GM12875 (cell line): ENCODE measurements around the gene SERGEF.

Source experiments
- H3K4me3 ChIP-seq: one replicate; pipeline ENCODE4 v1.5.1; 2011; ENCODE audit warnings: low read depth, low read length, control low read depth
- TF ChIP-seq, protein P1 (sequence below): IDR thresholded peaks from 2 replicates; pipeline ENCODE4 v1.5.1; 2011; ENCODE audit warnings: low read depth, mild to moderate bottlenecking, control low read depth, inconsistent platforms, low read length, moderate library complexity, borderline replicate concordance; ENCODE audit not compliant: insufficient read depth

Gene SERGEF

DNA sequence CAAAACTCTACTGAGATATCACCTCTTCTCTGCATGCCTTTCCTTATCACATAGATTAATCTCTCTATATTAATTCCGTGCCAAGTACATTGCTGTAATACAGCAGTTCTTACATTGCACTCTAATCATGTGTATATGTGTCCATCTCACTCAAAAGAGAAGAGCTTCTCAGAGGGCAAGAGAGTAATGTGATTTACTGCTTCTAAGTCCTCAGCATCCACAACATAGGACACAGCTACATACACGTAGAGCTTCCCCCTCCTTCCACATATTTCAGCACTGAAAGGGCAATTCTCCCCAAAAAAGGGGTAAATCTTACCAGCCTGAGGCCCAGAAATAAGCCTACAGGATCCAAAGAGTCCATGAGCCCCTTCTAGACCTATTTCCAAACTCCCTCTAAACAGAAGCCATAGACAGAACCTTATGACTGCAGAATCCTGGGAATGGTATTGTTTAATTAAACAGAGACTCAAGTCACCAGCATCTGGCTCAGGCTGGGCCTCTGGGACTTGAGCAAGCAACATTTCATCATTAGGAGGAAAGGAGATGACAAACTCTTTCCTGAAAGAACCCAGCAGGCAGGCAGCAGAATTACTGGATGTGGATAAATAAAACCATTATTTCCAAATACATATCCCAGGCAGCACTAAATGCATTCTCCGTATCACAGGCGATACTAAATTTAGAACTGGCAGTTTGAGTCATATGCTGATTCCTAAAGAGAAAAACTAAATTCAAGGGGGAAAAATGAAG lies 191.0 kb downstream of the SERGEF start:
- TF ChIP-seq, protein P1, sequence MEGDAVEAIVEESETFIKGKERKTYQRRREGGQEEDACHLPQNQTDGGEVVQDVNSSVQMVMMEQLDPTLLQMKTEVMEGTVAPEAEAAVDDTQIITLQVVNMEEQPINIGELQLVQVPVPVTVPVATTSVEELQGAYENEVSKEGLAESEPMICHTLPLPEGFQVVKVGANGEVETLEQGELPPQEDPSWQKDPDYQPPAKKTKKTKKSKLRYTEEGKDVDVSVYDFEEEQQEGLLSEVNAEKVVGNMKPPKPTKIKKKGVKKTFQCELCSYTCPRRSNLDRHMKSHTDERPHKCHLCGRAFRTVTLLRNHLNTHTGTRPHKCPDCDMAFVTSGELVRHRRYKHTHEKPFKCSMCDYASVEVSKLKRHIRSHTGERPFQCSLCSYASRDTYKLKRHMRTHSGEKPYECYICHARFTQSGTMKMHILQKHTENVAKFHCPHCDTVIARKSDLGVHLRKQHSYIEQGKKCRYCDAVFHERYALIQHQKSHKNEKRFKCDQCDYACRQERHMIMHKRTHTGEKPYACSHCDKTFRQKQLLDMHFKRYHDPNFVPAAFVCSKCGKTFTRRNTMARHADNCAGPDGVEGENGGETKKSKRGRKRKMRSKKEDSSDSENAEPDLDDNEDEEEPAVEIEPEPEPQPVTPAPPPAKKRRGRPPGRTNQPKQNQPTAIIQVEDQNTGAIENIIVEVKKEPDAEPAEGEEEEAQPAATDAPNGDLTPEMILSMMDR, result no peak
- no peak overlapping the region for H3K4me3 ChIP-seq

DNA sequence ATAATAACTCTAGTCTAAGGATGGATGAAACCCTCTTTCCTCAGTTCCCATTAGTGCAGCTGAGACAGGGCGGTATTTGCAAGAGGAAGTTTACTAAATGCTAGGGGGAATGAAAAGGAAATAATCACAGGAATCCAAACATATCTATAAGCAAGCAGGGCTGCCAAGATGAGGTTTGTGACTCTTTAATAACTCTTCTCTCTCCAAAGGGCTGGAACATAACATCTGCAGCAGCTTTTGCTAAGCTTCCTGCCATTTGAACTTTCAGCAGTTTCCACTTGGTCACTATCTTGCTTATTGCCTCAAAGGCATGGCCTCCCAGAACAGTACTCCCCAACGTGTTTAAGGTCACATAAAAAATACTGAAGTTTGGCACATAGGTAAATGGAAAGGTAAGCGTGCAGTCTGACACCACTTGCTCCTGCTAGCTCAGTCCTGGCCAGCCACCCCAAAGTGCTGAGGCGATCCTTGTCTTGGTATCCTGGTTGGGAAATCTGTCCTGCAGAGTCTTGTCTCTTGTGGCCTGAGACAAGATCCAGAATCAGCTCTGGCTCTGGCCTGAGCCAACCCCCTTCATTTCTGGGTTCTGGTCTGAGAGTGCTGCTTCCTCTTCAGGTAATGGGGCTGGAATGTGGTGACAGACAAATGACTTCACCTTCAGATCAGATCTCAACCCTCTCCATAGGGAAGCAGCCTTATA lies 196.5 kb downstream of the SERGEF start:
- H3K4me3 ChIP-seq, result no peak overlapping the region
- TF ChIP-seq, protein P1, result no peak

DNA sequence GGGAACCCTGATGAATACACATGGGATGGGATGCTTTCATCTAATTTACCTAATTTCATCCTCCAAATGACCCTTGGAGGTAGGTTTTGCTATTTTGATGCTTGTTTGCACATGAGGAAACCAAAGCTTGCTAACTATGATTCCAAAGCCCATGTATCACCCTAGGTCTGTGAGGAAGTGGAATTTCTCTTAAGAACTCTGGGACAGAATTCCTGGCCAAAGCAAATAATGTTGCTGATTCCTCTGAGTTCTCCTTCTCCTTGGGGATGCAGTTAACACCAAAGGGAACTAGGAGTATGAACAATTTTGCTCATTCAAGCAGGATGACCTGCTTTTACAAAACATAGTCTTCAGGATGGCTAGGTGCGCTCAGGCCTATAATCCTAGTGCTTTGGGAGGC lies 198.3 kb downstream of the SERGEF start:
- H3K4me3 ChIP-seq, result no peak overlapping the region
- TF ChIP-seq, protein P1, result no peak

DNA sequence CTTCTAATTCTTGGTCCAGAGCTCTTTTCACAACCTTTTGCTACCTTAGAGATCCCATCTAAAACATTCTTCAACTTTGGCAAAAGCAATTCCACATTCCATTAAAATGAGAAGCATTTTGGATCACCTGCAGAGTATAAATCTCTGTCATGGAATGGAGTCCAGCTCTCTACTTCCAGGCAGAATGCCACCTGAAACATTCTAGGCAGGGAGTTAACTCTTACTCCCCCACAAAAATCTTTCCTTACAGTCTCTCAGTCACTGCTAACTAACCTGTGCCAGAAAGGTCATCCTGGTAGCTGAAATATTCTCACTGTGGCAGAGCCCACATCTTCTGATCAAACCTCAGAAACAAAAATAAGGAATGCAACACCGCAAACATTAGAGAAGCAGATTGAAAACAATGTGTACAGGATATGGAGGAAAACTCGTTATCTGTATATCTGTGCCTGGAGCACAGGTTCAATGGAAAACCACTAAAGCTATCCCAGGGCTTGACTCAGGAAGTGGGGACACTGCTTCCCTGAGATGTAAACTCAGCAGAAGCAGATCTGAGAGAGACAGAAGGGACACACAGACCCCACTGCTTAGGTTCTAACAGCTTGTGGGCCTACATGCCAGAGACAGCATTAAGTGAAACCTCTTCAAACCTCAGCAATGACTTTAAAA lies 199.3 kb downstream of the SERGEF start:
- H3K4me3 ChIP-seq, result no peak overlapping the region
- TF ChIP-seq, protein P1, result no peak

DNA sequence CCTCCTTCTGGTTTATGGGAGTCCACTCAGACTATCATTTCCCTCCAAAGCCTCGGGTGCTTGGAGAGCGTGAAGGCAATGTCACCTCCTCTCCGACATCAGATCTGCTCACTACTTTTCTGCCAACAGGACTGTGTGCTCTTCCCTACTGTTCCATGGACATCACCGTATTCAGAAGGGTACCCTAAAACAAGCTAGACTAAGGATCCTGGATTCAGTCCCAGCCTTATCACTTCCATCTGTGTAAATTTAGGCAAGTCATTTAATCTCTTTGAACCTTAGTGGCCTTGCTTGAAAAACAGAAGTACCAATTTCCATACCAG lies 200.0 kb downstream of the SERGEF start:
- H3K4me3 ChIP-seq, result no peak overlapping the region
- TF ChIP-seq, protein P1, result no peak

DNA sequence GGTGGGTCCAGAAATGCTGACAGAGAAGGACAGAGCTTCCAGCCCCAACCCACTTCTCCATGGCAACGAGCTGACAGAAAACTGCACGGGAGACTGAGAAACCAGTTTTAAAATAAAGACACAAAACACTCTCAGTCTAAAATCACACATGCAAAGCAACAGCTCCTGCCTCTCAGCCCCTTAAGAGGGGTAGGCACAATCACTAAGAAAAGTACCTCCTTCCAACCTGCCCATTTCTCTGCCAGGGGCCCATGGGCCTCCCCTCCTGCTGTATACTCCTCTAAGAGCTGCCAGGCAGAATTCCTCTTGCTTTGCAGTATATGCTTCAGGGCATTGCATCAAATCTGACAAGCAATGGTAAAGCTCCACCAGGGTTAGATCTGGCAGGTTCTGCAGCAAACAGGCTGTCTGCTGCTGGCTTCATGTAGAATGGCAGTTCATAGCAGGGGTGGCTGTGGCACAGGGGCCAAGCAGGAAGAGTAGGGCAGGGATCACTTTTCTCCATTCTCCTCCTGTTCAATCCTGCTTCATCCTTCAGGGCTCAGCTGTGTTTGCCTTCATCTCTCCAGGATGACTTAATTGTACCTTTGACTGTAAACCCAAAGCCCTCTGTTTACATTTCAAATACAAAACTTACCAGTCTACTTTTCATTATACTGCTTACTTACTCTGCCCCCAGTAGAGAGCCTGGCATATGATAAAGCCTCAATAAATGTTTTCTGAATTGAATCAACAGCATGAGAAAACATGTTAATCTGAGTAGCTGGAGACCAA lies 200.6 kb downstream of the SERGEF start:
- H3K4me3 ChIP-seq, result no peak overlapping the region
- TF ChIP-seq, protein P1, result no peak
